Endothelial cell (in vitro differentiated cells): ENCODE measurements around the gene BAHD1. TPM values are rescaled to one million over a fixed set of nuclear protein-coding genes. Genes with fewer than 3 reads are reported as not detected.

Experiments used
- DNase-seq: peaks from one replicate; pipeline ENCODE4 v3.0.0; 2021; ENCODE audit warnings: low spot score
- H3K27ac Mint-ChIP-seq: one replicate; pipeline ENCODE4 v1.8.0; 2021; ENCODE audit warnings: mixed read lengths, inconsistent platforms; ENCODE audit not compliant: unreplicated experiment
- H3K27me3 Mint-ChIP-seq: one replicate; pipeline ENCODE4 v1.8.0; 2021; ENCODE audit warnings: mild to moderate bottlenecking, moderate library complexity, mixed read lengths, inconsistent platforms; ENCODE audit not compliant: unreplicated experiment
- H3K36me3 Mint-ChIP-seq: one replicate; pipeline ENCODE4 v1.8.0; 2021; ENCODE audit warnings: mild to moderate bottlenecking, low read depth, mixed read lengths, inconsistent platforms; ENCODE audit not compliant: unreplicated experiment
- H3K4me1 Mint-ChIP-seq: one replicate; pipeline ENCODE4 v1.8.0; 2021; ENCODE audit warnings: mild to moderate bottlenecking, mixed read lengths, inconsistent platforms; ENCODE audit not compliant: unreplicated experiment
- H3K4me3 Mint-ChIP-seq: one replicate; pipeline ENCODE4 v1.8.0; 2021; ENCODE audit warnings: mild to moderate bottlenecking, mixed read lengths, inconsistent platforms; ENCODE audit not compliant: unreplicated experiment
- H3K9me3 Mint-ChIP-seq: one replicate; pipeline ENCODE4 v1.8.0; 2021; ENCODE audit warnings: mixed read lengths, inconsistent platforms; ENCODE audit not compliant: unreplicated experiment
- CTCF ChIP-seq: fragments of 200-600 bp; sonication (generic); IDR thresholded peaks from one replicate; pipeline ENCODE4 v1.5.0; 2021; ENCODE audit warnings: antibody characterized with exemption; ENCODE audit not compliant: unreplicated experiment
- total RNA-seq: library from RNA; stranded (reverse); fragmentation: NEBNext Ultra II Directional; extraction: Animal tissue kit (Norgen Biotek cat#: 25700); gene quantifications from one replicate; pipeline ENCODE4 v1.2.1, GENCODE V29; 2021; ENCODE audit not compliant: unreplicated experiment

Gene BAHD1
- total RNA-seq, 1 donor from 2014 or later, result 20.4 TPM

- DNase-seq, result no peak
- H3K27ac Mint-ChIP-seq, result no peak overlapping the region
- H3K36me3 Mint-ChIP-seq, result no peaks in the 10 kb centered on the region
- peaks cover 3% of the 10 kb centered on the region for H3K27me3 Mint-ChIP-seq
- no peak for TF ChIP-seq CTCF
- peaks cover 7% of the 10 kb centered on the region for H3K4me1 Mint-ChIP-seq
- no peaks in the 10 kb centered on the region for H3K9me3 Mint-ChIP-seq
- no peak overlapping the region for H3K4me3 Mint-ChIP-seq
Measured at GRCh38 chr15:40477642-40478327, 37.0 kb downstream of the BAHD1 start.

- H3K4me3 Mint-ChIP-seq, result no peak overlapping the region
- peaks cover 7% of the 10 kb centered on the region for H3K4me1 Mint-ChIP-seq
- no peak overlapping the region for H3K27ac Mint-ChIP-seq
- H3K27me3 Mint-ChIP-seq, result peaks cover 2% of the 10 kb centered on the region
- DNase-seq, result no peak
- no peaks in the 10 kb centered on the region for H3K9me3 Mint-ChIP-seq
- H3K36me3 Mint-ChIP-seq, result no peaks in the 10 kb centered on the region
- TF ChIP-seq CTCF, result no peak
Measured at GRCh38 chr15:40479024-40479423, 38.3 kb downstream of the BAHD1 start.

GRCh38 chr15:40481341-40482074 is 40.8 kb downstream of the BAHD1 start:
- no peak for DNase-seq
- no peaks in the 10 kb centered on the region for H3K9me3 Mint-ChIP-seq
- no peaks in the 10 kb centered on the region for H3K36me3 Mint-ChIP-seq
- H3K4me3 Mint-ChIP-seq, result no peak overlapping the region
- H3K4me1 Mint-ChIP-seq, result peaks cover 7% of the 10 kb centered on the region
- TF ChIP-seq CTCF, result no peak
- no peak overlapping the region for H3K27ac Mint-ChIP-seq
- H3K27me3 Mint-ChIP-seq, result peaks cover 2% of the 10 kb centered on the region

GRCh38 chr15:40483919-40484318 is 43.2 kb downstream of the BAHD1 start:
- TF ChIP-seq CTCF, result no peak
- H3K27me3 Mint-ChIP-seq, result no peaks in the 10 kb centered on the region
- no peak for DNase-seq
- H3K27ac Mint-ChIP-seq, result no peak overlapping the region
- H3K4me3 Mint-ChIP-seq, result no peak overlapping the region
- no peaks in the 10 kb centered on the region for H3K4me1 Mint-ChIP-seq
- H3K9me3 Mint-ChIP-seq, result no peaks in the 10 kb centered on the region
- no peaks in the 10 kb centered on the region for H3K36me3 Mint-ChIP-seq

- Mint-ChIP-seq H3K27me3 (no peaks in the 10 kb centered on the region), H3K27ac (no peak overlapping the region), H3K4me3 (no peak overlapping the region), H3K36me3 (no peaks in the 10 kb centered on the region), H3K4me1 (no peaks in the 10 kb centered on the region), H3K9me3 (no peaks in the 10 kb centered on the region)
- no peak for TF ChIP-seq CTCF
- DNase-seq, result no peak
Measured at GRCh38 chr15:40486066-40486770, 45.5 kb downstream of the BAHD1 start.
